ENCODE data around the gene SDK1.

The SDK1 gene

GRCh38 chr7:4051696-4052095 is 750.6 kb downstream of the SDK1 start:
- CTCF ChIA-PET, result interaction anchor here (0.6 kb wide), 1 partner anchor 1135 kb away, joined by 5 read pairs; no protein-coding TSS in a partner anchor
- H3K27ac ChIP-seq (ENCODE audit: extremely low read depth, low read depth, low read length), result no peak overlapping the region
- TF ChIP-seq ZNF248 (tag by site-specific recombination; IDR thresholded peaks at IDR 0.05) (no peak), ZNF2 (tag by site-specific recombination; IDR thresholded peaks at IDR 0.05) (no peak), ZNF660 (tag by site-specific recombination; IDR thresholded peaks at IDR 0.05) (no peak), ZBTB49 (tag by site-specific recombination; IDR thresholded peaks at IDR 0.05; ENCODE audit: low read depth) (no peak), ZNF423 (tag by site-specific recombination; IDR thresholded peaks at IDR 0.05) (no peak), ZNF704 (tag by site-specific recombination; IDR thresholded peaks at IDR 0.05) (no peak), ZNF707 (tag by site-specific recombination; IDR thresholded peaks at IDR 0.05) (no peak), WT1 (tag by site-specific recombination; IDR thresholded peaks at IDR 0.05) (no peak), SP2 (tag by site-specific recombination; IDR thresholded peaks at IDR 0.05) (no peak), ZNF792 (tag by site-specific recombination; IDR thresholded peaks at IDR 0.05) (no peak), EGR2 (tag by site-specific recombination; IDR thresholded peaks at IDR 0.05; ENCODE audit: low read depth) (no peak), ZNF366 (tag by site-specific recombination; conservative IDR thresholded peaks at IDR 0.05) (no peak), ZNF274 (IDR thresholded peaks at IDR 0.05; ENCODE audit: low read length) (no peak), ZNF274 (tag by site-specific recombination; IDR thresholded peaks at IDR 0.05; ENCODE audit: borderline replicate concordance) (no peak), ZNF488 (tag by site-specific recombination; IDR thresholded peaks at IDR 0.05) (no peak), ZNF26 (tag by site-specific recombination; IDR thresholded peaks at IDR 0.05) (no peak), ZNF362 (tag by site-specific recombination; IDR thresholded peaks at IDR 0.05) (no peak), HOXC10 (CRISPR knock-in tag; IDR thresholded peaks at IDR 0.05) (no peak), ZBTB20 (tag by site-specific recombination; IDR thresholded peaks at IDR 0.05) (no peak), ZSCAN18 (tag by site-specific recombination; IDR thresholded peaks at IDR 0.05) (no peak), BCL6B (tag by site-specific recombination; IDR thresholded peaks at IDR 0.05) (no peak)
- no peaks in the 10 kb centered on the region for H3K36me3 ChIP-seq (ENCODE audit: control insufficient read depth in 2 of 2, insufficient read depth in 1 of 2, low read length in 2 of 2)
- no peak overlapping the region for H3K4me3 ChIP-seq (ENCODE audit: low read depth, low read length)
- H3K9me3 ChIP-seq (ENCODE audit: control insufficient read depth, insufficient read depth, low read depth, low read length), result no peaks in the 10 kb centered on the region
- no peaks in the 10 kb centered on the region for H3K4me1 ChIP-seq (ENCODE audit: control insufficient read depth, insufficient read depth, low read length)
- POLR2A ChIA-PET, result no interaction called here

Data from HEK293 (cell line).